ENCODE results near the gene ARR3.
"Not testable (repeated sequence)": the region's sequence is repeated elsewhere in the genome, so short reads cannot be mapped to it uniquely, and the experiment has no call there.

The ARR3 gene

GRCh38 chrX:70280573-70280972 lies 12.4 kb downstream of the ARR3 start:
- DNase-seq (ENCODE audit: low read depth in 2 of 2), result no peak

GRCh38 chrX:70281951-70282350 lies 13.8 kb downstream of the ARR3 start, which contains the start of gene RAB41:
RAB41 (plus strand) TSS chrX:70282172; CDS start chrX:70282218, 46 bp downstream.
- DNase-seq (ENCODE audit: low read depth in 2 of 2), result no peak

- no peak for DNase-seq (ENCODE audit: low read depth in 2 of 2)
Observed at GRCh38 chrX:70289168-70289792, 21.1 kb downstream of the ARR3 start.

GRCh38 chrX:70289793-70290770 lies 21.9 kb downstream of the ARR3 start, which contains the start of the genes KIF4A and PDZD11:
KIF4A (plus strand) TSS chrX:70290104; CDS start chrX:70290459, 355 bp downstream.
PDZD11 (minus strand) TSS chrX:70289927; CDS start chrX:70289341, 586 bp downstream.
- DNase-seq (ENCODE audit: low read depth in 2 of 2), result peak; percentile 39 to 66

- no peak for DNase-seq (ENCODE audit: low read depth in 2 of 2)
Observed at GRCh38 chrX:70292788-70293187, 24.7 kb downstream of the ARR3 start.

- no peak for DNase-seq (ENCODE audit: low read depth in 2 of 2)
Observed at GRCh38 chrX:70293621-70294020, 25.5 kb downstream of the ARR3 start.

GRCh38 chrX:70301716-70302115 lies 33.6 kb downstream of the ARR3 start:
- no peak for DNase-seq (ENCODE audit: low read depth in 2 of 2)

- no peak for DNase-seq (ENCODE audit: low read depth in 2 of 2)
Observed at GRCh38 chrX:70313503-70313902, 45.4 kb downstream of the ARR3 start.

GRCh38 chrX:70322784-70323183 lies 54.6 kb downstream of the ARR3 start:
- no peak for DNase-seq (ENCODE audit: low read depth in 2 of 2)

- DNase-seq (ENCODE audit: low read depth in 2 of 2), result not testable (repeated sequence)
Observed at GRCh38 chrX:70323628-70324027, 55.5 kb downstream of the ARR3 start.

- DNase-seq (ENCODE audit: low read depth in 2 of 2), result no peak
Observed at GRCh38 chrX:70324326-70324725, 56.2 kb downstream of the ARR3 start.

GRCh38 chrX:70331161-70331560 lies 63.0 kb downstream of the ARR3 start:
- DNase-seq (ENCODE audit: low read depth in 2 of 2), result no peak
